Measurements from ENCODE around the gene SLC37A1.

DNA sequence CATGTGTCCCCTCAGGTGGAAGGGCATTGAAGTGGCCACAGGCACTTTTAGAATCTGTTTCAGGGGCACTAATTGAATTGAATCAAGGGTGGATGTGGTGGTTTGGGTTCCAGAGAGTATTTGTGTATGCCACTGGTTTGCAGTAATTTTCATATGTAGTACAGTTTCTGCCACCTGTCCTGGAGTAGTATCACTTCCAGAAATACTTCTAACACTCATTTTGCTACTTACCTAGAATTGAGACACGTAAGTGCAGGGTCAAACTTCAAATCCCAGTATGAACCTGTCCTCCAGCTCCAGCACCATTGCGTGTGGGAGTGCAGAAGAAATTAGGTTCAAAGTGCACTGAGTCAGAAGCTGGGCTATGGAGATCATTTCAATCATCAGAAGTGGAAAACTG is 44.4 kb upstream of the SLC37A1 start:
- TF ChIP-seq, protein P1, sequence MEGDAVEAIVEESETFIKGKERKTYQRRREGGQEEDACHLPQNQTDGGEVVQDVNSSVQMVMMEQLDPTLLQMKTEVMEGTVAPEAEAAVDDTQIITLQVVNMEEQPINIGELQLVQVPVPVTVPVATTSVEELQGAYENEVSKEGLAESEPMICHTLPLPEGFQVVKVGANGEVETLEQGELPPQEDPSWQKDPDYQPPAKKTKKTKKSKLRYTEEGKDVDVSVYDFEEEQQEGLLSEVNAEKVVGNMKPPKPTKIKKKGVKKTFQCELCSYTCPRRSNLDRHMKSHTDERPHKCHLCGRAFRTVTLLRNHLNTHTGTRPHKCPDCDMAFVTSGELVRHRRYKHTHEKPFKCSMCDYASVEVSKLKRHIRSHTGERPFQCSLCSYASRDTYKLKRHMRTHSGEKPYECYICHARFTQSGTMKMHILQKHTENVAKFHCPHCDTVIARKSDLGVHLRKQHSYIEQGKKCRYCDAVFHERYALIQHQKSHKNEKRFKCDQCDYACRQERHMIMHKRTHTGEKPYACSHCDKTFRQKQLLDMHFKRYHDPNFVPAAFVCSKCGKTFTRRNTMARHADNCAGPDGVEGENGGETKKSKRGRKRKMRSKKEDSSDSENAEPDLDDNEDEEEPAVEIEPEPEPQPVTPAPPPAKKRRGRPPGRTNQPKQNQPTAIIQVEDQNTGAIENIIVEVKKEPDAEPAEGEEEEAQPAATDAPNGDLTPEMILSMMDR (tag by site-specific recombination; IDR thresholded peaks at IDR 0.05): no peak
- TF ChIP-seq ZNF16 (tag by site-specific recombination; IDR thresholded peaks at IDR 0.05; ENCODE audit: low read depth) (no peak), ZNF24 (tag by site-specific recombination; IDR thresholded peaks at IDR 0.05) (no peak), ZNF311 (tag by site-specific recombination; IDR thresholded peaks at IDR 0.05; ENCODE audit: borderline replicate concordance) (no peak), MEIS1 (CRISPR knock-in tag; IDR thresholded peaks at IDR 0.05; ENCODE audit: borderline replicate concordance) (no peak)
